Measurements from ENCODE around the gene TMEM101.

DNA sequence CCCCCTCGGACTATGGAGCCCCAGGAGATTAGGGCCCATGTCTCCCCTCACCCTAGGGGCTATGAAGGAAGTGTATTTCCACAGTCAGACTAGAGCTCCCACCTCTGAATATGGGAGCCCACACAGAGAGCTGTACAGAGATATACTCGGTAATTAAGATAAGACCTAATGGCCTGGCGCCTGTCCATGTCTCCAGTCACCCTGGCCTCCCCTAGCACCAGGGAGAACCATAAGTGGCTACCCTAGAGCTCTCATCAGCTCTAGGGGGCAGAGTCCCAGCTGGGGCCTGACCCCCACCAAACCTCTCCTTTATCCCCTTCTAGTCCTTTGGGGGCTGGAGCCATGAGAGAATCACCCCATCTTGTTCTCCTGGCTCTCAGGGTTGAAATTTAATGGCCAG, 2.4 kb downstream of the TMEM101 start:
- no peak for TF ChIP-seq POLR2AphosphoS5 (IDR thresholded peaks at IDR 0.05; ENCODE audit: low read depth, low read length)
- TF ChIP-seq, protein P1, sequence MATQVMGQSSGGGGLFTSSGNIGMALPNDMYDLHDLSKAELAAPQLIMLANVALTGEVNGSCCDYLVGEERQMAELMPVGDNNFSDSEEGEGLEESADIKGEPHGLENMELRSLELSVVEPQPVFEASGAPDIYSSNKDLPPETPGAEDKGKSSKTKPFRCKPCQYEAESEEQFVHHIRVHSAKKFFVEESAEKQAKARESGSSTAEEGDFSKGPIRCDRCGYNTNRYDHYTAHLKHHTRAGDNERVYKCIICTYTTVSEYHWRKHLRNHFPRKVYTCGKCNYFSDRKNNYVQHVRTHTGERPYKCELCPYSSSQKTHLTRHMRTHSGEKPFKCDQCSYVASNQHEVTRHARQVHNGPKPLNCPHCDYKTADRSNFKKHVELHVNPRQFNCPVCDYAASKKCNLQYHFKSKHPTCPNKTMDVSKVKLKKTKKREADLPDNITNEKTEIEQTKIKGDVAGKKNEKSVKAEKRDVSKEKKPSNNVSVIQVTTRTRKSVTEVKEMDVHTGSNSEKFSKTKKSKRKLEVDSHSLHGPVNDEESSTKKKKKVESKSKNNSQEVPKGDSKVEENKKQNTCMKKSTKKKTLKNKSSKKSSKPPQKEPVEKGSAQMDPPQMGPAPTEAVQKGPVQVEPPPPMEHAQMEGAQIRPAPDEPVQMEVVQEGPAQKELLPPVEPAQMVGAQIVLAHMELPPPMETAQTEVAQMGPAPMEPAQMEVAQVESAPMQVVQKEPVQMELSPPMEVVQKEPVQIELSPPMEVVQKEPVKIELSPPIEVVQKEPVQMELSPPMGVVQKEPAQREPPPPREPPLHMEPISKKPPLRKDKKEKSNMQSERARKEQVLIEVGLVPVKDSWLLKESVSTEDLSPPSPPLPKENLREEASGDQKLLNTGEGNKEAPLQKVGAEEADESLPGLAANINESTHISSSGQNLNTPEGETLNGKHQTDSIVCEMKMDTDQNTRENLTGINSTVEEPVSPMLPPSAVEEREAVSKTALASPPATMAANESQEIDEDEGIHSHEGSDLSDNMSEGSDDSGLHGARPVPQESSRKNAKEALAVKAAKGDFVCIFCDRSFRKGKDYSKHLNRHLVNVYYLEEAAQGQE (IDR thresholded peaks at IDR 0.05; ENCODE audit: insufficient read depth in 1 of 2, low read depth in 2 of 2, low read length in 2 of 2): no peak
- TF ChIP-seq SIN3A (IDR thresholded peaks at IDR 0.05; ENCODE audit: borderline replicate concordance, insufficient read depth, low read length): no peak
- no peak for TF ChIP-seq FOXP2 (optimal IDR thresholded peaks at IDR 0.05; ENCODE audit: borderline replicate concordance, extremely low read depth, extremely low read length, insufficient read depth)
- TF ChIP-seq TAF1 (IDR thresholded peaks at IDR 0.05; ENCODE audit: borderline replicate concordance, insufficient read depth, low read length): no peak
